WTC11 (cell line): ENCODE data around the gene MGRN1. TPM values are rescaled to one million over a fixed set of nuclear protein-coding genes. Genes with fewer than 3 reads are reported as not detected.

Experiments used
- ATAC-seq: fragments of 200-7000 bp; cut with Tn5 transposase; 2 replicates; pipeline ENCODE4 v1.10.0; 2021; ENCODE audit warnings: mild to moderate bottlenecking, moderate library complexity
- CTCF ChIA-PET: fragments of 300-600 bp; sonication (Branson Sonifier 250); formaldehyde crosslinking; loops from one replicate; lab custom pipeline; 2021; ENCODE audit warnings: antibody characterized with exemption; lab: Charles Lee
- POLR2A ChIA-PET: fragments of 350-600 bp; sonication (Branson Sonifier 250); formaldehyde crosslinking; loops from one replicate; lab custom pipeline; 2021; ENCODE audit warnings: antibody characterized with exemption; lab: Charles Lee
- DNase-seq: peaks from one replicate; pipeline ENCODE4 v3.0.0; 2021; ENCODE audit warnings: low spot score
- H3K27ac Mint-ChIP-seq: 2 replicates; pipeline ENCODE4 v1.8.0; 2021; ENCODE audit warnings: mixed read lengths
- H3K27me3 Mint-ChIP-seq: 2 replicates; pipeline ENCODE4 v1.8.0; 2021; ENCODE audit warnings: low read depth, mild to moderate bottlenecking, moderate library complexity, mixed read lengths
- H3K36me3 Mint-ChIP-seq: 2 replicates; pipeline ENCODE4 v1.8.0; 2021; ENCODE audit warnings: mixed read lengths
- H3K4me1 Mint-ChIP-seq: 2 replicates; pipeline ENCODE4 v1.8.0; 2022; ENCODE audit warnings: mixed read lengths
- H3K4me3 Mint-ChIP-seq: 2 replicates; pipeline ENCODE4 v1.8.0; 2021; ENCODE audit warnings: mild to moderate bottlenecking, moderate library complexity, mixed read lengths
- H3K9me3 Mint-ChIP-seq: 2 replicates; pipeline ENCODE4 v1.8.0; 2021; ENCODE audit warnings: mixed read lengths
- CREM ChIP-seq: sonication (generic); formaldehyde crosslinking; IDR thresholded peaks from 2 replicates; pipeline ENCODE4 v1.8.1; 2022; ENCODE audit warnings: mild to moderate bottlenecking, missing genetic modification reagents, moderate library complexity
- ESRRA ChIP-seq: sonication (generic); formaldehyde crosslinking; IDR thresholded peaks from 2 replicates; pipeline ENCODE4 v1.8.1; 2022; ENCODE audit warnings: mild to moderate bottlenecking, missing genetic modification reagents, borderline replicate concordance
- ETV6 ChIP-seq: sonication (generic); formaldehyde crosslinking; IDR thresholded peaks from 2 replicates; pipeline ENCODE4 v1.8.1; 2022; ENCODE audit warnings: mild to moderate bottlenecking, missing genetic modification reagents
- FOXJ3 ChIP-seq: sonication (generic); formaldehyde crosslinking; IDR thresholded peaks from 2 replicates; pipeline ENCODE4 v1.9.0; 2021; ENCODE audit warnings: missing genetic modification reagents, mild to moderate bottlenecking, borderline replicate concordance
- FOXK1 ChIP-seq: sonication (generic); formaldehyde crosslinking; IDR thresholded peaks from 2 replicates; pipeline ENCODE4 v1.8.0; 2022; ENCODE audit warnings: mild to moderate bottlenecking, moderate library complexity, missing genetic modification reagents
- MYBL2 ChIP-seq: sonication (generic); formaldehyde crosslinking; IDR thresholded peaks from 2 replicates; pipeline ENCODE4 v1.8.1; 2023; ENCODE audit warnings: mild to moderate bottlenecking, moderate library complexity, missing genetic modification reagents
- NR3C1 ChIP-seq: sonication (generic); formaldehyde crosslinking; conservative IDR thresholded peaks from 2 replicates; pipeline ENCODE4 v1.8.1; 2023; ENCODE audit warnings: low read depth, mild to moderate bottlenecking, missing genetic modification reagents
- OVOL2 ChIP-seq: fragments of 250-450 bp; sonication (Bioruptor Pico); IDR thresholded peaks from 2 replicates; pipeline ENCODE4 v1.9.0; 2021; ENCODE audit warnings: mild to moderate bottlenecking, borderline replicate concordance
- PRRX2 ChIP-seq: fragments of 250-450 bp; sonication (Bioruptor Pico); IDR thresholded peaks from 2 replicates; pipeline ENCODE4 v1.8.0; 2021; ENCODE audit warnings: mild to moderate bottlenecking
- RELA ChIP-seq: sonication (generic); formaldehyde crosslinking; IDR thresholded peaks from 2 replicates; pipeline ENCODE4 v1.8.1; 2022; ENCODE audit warnings: missing genetic modification reagents, mild to moderate bottlenecking, borderline replicate concordance
- SOX15 ChIP-seq: fragments of 250-450 bp; sonication (Bioruptor Pico); IDR thresholded peaks from 2 replicates; pipeline ENCODE4 v1.9.0; 2021; ENCODE audit warnings: mild to moderate bottlenecking
- TCF7 ChIP-seq: sonication (generic); formaldehyde crosslinking; IDR thresholded peaks from 2 replicates; pipeline ENCODE4 v1.8.0; 2022; ENCODE audit warnings: mild to moderate bottlenecking, low read depth, missing genetic modification reagents, moderate library complexity
- TEAD1 ChIP-seq: sonication (generic); formaldehyde crosslinking; IDR thresholded peaks from 2 replicates; pipeline ENCODE4 v1.8.0; 2022; ENCODE audit warnings: mild to moderate bottlenecking, missing genetic modification reagents
- TP53 ChIP-seq: sonication (generic); formaldehyde crosslinking; IDR thresholded peaks from 2 replicates; pipeline ENCODE4 v1.8.1; 2023; ENCODE audit warnings: mild to moderate bottlenecking, missing genetic modification reagents
- ZNF138 ChIP-seq: sonication (generic); formaldehyde crosslinking; conservative IDR thresholded peaks from 2 replicates; pipeline ENCODE4 v1.8.1; 2022; ENCODE audit warnings: mild to moderate bottlenecking, moderate library complexity, missing genetic modification reagents
- ZNF219 ChIP-seq: sonication (generic); formaldehyde crosslinking; IDR thresholded peaks from 2 replicates; pipeline ENCODE4 v1.8.0; 2023; ENCODE audit warnings: missing genetic modification reagents, mild to moderate bottlenecking, borderline replicate concordance
- ZNF317 ChIP-seq: sonication (generic); formaldehyde crosslinking; IDR thresholded peaks from 2 replicates; pipeline ENCODE4 v1.8.1; 2023; ENCODE audit warnings: low read depth, mild to moderate bottlenecking, moderate library complexity, missing genetic modification reagents, borderline replicate concordance
- ZNF671 ChIP-seq: fragments of 250-450 bp; sonication (Bioruptor Pico); IDR thresholded peaks from 2 replicates; pipeline ENCODE4 v1.8.0; 2021; ENCODE audit warnings: mild to moderate bottlenecking
- total RNA-seq: library from RNA; stranded (reverse); gene quantifications from 3 replicates; pipeline ENCODE4 v1.2.3, GENCODE V29; 2021
- TF ChIP-seq, protein P1 (sequence below): sonication (generic); formaldehyde crosslinking; IDR thresholded peaks from 2 replicates; pipeline ENCODE4 v1.8.1; 2023; ENCODE audit warnings: mild to moderate bottlenecking, missing genetic modification reagents, moderate library complexity
- TF ChIP-seq, protein P2 (sequence below): sonication (generic); formaldehyde crosslinking; IDR thresholded peaks from 2 replicates; pipeline ENCODE4 v1.8.0; 2022; ENCODE audit warnings: mild to moderate bottlenecking, missing genetic modification reagents
- TF ChIP-seq, protein P3 (sequence below): sonication (generic); formaldehyde crosslinking; conservative IDR thresholded peaks from 2 replicates; pipeline ENCODE4 v1.8.1; 2023; ENCODE audit warnings: mild to moderate bottlenecking, low read depth, missing genetic modification reagents, moderate library complexity
- TF ChIP-seq, protein P4 (sequence below): sonication (generic); formaldehyde crosslinking; IDR thresholded peaks from 2 replicates; pipeline ENCODE4 v1.8.1; 2022; ENCODE audit warnings: mild to moderate bottlenecking, missing genetic modification reagents, moderate library complexity, borderline replicate concordance
- TF ChIP-seq, protein P5 (sequence below): sonication (generic); formaldehyde crosslinking; IDR thresholded peaks from 2 replicates; pipeline ENCODE4 v1.8.0; 2023; ENCODE audit warnings: missing genetic modification reagents
- TF ChIP-seq, protein P6 (sequence below): fragments of 250-450 bp; sonication (Bioruptor Pico); IDR thresholded peaks from 2 replicates; pipeline ENCODE4 v1.9.0; 2021; ENCODE audit warnings: moderate library complexity, mild to moderate bottlenecking, inconsistent platforms, borderline replicate concordance
- TF ChIP-seq, protein P7 (sequence below): sonication (generic); formaldehyde crosslinking; IDR thresholded peaks from 2 replicates; pipeline ENCODE4 v1.8.1; 2022; ENCODE audit warnings: low read depth, mild to moderate bottlenecking, moderate library complexity, missing genetic modification reagents, borderline replicate concordance
- TF ChIP-seq, protein P8 (sequence below): fragments of 250-450 bp; sonication (Bioruptor Pico); IDR thresholded peaks from 2 replicates; pipeline ENCODE4 v1.8.0; 2021; ENCODE audit warnings: mild to moderate bottlenecking

MGRN1 gene
- total RNA-seq, 1 experiment from 2014 or later = 88.8 TPM

DNA sequence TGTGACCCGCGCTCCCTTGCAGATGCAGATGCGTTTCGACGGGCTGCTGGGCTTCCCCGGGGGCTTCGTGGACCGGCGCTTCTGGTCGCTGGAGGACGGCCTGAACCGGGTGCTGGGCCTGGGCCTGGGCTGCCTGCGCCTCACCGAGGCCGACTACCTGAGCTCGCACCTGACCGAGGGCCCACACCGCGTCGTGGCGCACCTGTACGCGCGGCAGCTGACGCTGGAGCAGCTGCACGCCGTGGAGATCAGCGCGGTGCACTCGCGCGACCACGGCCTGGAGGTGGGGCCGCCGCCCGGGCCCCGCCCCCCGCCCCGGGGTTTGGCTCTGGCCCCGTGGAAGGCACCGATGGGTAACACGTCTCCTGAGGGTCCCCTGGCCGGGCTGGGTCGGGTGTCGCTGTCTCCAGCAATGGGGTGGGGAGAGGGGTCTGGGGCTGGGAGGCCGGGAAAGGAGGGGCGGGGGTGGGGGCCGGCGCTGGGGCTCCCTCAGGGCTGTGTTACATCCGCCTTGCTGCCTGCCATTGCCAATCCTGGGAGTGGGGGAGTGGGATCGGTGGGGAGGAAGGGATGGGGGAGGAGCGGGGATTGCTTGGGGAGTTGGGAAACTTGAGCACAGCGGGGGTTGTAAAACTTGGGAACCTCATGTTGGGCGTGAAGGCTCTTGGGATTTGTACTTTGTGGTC, 69.5 kb downstream of the MGRN1 start (continued):
- TF ChIP-seq ZNF138 (CRISPR knock-in tag) (no peak), OVOL2 (no peak), ETV6 (0 out of 2 replicates have a peak, but pooled peaks have one; percentile 12), SOX15 (no peak), TEAD1 (CRISPR knock-in tag) (no peak; the same call in 1 of the 2 replicates), RELA (CRISPR knock-in tag) (no peak), NR3C1 (CRISPR knock-in tag) (no peak), ESRRA (no peak), MYBL2 (CRISPR knock-in tag) (no peak), FOXJ3 (CRISPR knock-in tag) (no peak), ZNF219 (peak; percentile 19; the same call in 1 of the 2 replicates)
- TF ChIP-seq, protein P1, sequence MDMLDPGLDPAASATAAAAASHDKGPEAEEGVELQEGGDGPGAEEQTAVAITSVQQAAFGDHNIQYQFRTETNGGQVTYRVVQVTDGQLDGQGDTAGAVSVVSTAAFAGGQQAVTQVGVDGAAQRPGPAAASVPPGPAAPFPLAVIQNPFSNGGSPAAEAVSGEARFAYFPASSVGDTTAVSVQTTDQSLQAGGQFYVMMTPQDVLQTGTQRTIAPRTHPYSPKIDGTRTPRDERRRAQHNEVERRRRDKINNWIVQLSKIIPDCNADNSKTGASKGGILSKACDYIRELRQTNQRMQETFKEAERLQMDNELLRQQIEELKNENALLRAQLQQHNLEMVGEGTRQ (CRISPR knock-in tag) = no peak
- TF ChIP-seq, protein P2, sequence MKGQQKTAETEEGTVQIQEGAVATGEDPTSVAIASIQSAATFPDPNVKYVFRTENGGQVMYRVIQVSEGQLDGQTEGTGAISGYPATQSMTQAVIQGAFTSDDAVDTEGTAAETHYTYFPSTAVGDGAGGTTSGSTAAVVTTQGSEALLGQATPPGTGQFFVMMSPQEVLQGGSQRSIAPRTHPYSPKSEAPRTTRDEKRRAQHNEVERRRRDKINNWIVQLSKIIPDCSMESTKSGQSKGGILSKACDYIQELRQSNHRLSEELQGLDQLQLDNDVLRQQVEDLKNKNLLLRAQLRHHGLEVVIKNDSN (CRISPR knock-in tag) = no peak
- TF ChIP-seq, protein P3, sequence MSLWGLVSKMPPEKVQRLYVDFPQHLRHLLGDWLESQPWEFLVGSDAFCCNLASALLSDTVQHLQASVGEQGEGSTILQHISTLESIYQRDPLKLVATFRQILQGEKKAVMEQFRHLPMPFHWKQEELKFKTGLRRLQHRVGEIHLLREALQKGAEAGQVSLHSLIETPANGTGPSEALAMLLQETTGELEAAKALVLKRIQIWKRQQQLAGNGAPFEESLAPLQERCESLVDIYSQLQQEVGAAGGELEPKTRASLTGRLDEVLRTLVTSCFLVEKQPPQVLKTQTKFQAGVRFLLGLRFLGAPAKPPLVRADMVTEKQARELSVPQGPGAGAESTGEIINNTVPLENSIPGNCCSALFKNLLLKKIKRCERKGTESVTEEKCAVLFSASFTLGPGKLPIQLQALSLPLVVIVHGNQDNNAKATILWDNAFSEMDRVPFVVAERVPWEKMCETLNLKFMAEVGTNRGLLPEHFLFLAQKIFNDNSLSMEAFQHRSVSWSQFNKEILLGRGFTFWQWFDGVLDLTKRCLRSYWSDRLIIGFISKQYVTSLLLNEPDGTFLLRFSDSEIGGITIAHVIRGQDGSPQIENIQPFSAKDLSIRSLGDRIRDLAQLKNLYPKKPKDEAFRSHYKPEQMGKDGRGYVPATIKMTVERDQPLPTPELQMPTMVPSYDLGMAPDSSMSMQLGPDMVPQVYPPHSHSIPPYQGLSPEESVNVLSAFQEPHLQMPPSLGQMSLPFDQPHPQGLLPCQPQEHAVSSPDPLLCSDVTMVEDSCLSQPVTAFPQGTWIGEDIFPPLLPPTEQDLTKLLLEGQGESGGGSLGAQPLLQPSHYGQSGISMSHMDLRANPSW = no peak
- TF ChIP-seq, protein P4, sequence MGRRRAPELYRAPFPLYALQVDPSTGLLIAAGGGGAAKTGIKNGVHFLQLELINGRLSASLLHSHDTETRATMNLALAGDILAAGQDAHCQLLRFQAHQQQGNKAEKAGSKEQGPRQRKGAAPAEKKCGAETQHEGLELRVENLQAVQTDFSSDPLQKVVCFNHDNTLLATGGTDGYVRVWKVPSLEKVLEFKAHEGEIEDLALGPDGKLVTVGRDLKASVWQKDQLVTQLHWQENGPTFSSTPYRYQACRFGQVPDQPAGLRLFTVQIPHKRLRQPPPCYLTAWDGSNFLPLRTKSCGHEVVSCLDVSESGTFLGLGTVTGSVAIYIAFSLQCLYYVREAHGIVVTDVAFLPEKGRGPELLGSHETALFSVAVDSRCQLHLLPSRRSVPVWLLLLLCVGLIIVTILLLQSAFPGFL = no peak
- TF ChIP-seq, protein P5, sequence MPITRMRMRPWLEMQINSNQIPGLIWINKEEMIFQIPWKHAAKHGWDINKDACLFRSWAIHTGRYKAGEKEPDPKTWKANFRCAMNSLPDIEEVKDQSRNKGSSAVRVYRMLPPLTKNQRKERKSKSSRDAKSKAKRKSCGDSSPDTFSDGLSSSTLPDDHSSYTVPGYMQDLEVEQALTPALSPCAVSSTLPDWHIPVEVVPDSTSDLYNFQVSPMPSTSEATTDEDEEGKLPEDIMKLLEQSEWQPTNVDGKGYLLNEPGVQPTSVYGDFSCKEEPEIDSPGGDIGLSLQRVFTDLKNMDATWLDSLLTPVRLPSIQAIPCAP = no peak
- TF ChIP-seq, protein P6, sequence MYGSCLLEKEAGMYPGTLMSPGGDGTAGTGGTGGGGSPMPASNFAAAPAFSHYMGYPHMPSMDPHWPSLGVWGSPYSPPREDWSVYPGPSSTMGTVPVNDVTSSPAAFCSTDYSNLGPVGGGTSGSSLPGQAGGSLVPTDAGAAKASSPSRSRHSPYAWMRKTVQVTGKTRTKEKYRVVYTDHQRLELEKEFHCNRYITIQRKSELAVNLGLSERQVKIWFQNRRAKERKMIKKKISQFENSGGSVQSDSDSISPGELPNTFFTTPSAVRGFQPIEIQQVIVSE = no peak

DNA sequence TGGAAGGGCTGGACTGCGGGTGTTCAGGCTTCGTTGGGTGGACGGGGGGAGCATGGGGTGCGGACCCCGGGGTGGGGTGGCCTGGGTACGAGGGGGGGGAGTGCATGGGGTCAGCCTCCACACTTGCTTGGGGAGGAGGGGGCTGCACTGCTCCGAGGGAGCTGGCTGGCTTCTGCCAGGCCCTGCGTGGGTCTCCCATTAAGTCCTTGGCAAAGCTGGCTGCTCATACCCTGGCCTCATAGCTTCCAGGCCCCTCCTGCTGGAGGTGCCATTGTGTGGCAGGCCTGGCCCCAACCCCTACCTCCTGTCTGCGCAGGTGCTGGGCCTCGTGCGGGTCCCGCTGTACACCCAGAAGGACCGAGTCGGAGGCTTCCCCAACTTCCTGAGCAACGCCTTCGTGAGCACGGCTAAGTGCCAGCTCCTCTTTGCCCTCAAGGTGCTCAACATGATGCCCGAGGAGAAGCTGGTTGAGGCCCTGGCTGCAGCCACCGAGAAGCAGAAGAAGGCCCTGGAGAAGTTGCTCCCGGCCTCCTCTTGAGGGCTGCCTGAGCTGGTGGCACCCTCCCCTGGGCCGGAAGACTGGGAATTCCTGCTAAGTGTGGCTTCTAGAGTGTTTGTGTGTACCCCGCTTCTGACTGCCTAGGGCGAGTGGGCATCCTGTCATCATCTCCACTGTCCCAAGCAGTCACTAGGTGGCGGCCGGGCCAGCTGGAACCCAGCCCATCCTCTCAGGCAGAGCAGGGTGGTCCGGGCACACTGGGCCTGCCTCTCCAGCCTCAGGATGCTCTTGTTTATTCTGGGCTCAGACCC, 70.2 kb downstream of the MGRN1 start:
- peak overlapping the region; percentile 63 for H3K4me3 Mint-ChIP-seq
- ChIA-PET CTCF (interaction anchor here (0.7 to 6.5 kb wide), 16 partner anchors 10 to 263 kb away, joined by 3 to 63 read pairs (median 4); partner anchors contain the start of genes CDIP1, MGRN1, ROGDI and SEC14L5), POLR2A (interaction anchor here (0.6 to 1.0 kb wide), 4 partner anchors 10 to 214 kb away, joined by 4 to 6 read pairs (median 6); no protein-coding TSS in a partner anchor)
- TF ChIP-seq ZNF671 (CRISPR knock-in tag) = no peak
- TF ChIP-seq, protein P7, sequence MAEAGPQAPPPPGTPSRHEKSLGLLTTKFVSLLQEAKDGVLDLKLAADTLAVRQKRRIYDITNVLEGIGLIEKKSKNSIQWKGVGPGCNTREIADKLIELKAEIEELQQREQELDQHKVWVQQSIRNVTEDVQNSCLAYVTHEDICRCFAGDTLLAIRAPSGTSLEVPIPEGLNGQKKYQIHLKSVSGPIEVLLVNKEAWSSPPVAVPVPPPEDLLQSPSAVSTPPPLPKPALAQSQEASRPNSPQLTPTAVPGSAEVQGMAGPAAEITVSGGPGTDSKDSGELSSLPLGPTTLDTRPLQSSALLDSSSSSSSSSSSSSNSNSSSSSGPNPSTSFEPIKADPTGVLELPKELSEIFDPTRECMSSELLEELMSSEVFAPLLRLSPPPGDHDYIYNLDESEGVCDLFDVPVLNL = no peak
- no peak for TF ChIP-seq ZNF317 (CRISPR knock-in tag)
- no peak for TF ChIP-seq CREM (CRISPR knock-in tag)
- TF ChIP-seq TP53 (CRISPR knock-in tag) = no peak
- TF ChIP-seq, protein P8, sequence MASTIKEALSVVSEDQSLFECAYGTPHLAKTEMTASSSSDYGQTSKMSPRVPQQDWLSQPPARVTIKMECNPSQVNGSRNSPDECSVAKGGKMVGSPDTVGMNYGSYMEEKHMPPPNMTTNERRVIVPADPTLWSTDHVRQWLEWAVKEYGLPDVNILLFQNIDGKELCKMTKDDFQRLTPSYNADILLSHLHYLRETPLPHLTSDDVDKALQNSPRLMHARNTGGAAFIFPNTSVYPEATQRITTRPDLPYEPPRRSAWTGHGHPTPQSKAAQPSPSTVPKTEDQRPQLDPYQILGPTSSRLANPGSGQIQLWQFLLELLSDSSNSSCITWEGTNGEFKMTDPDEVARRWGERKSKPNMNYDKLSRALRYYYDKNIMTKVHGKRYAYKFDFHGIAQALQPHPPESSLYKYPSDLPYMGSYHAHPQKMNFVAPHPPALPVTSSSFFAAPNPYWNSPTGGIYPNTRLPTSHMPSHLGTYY = no peak
- no peak for TF ChIP-seq TCF7 (CRISPR knock-in tag)
- TF ChIP-seq PRRX2 = no peak
- no peak for TF ChIP-seq FOXK1 (CRISPR knock-in tag)

More for the DNA sequence above, 70.2 kb downstream of the MGRN1 start:
- no peak for ATAC-seq
- no peaks in the 10 kb centered on the region for H3K9me3 Mint-ChIP-seq
- H3K27ac Mint-ChIP-seq = peak overlapping the region; percentile 57; the same call in 1 of the 2 replicates
- no peak for DNase-seq
- no peaks in the 10 kb centered on the region for H3K27me3 Mint-ChIP-seq
- peaks cover 11% of the 10 kb centered on the region for H3K36me3 Mint-ChIP-seq
- no peaks in the 10 kb centered on the region for H3K4me1 Mint-ChIP-seq
